ENCODE data around the gene LSG1.

Gene LSG1

GRCh38 chr3:194671511-194671899, 486 bp downstream of the LSG1 start:
- H3K9me3 ChIP-seq: no peaks in the 10 kb centered on the region
- H3K4me3 ChIP-seq (ENCODE audit: low read depth, low read length): peak overlapping the region; percentile 93
- H3K36me3 ChIP-seq: peaks cover 27% of the 10 kb centered on the region
- peak; percentile 74 for TF ChIP-seq CTCF (IDR thresholded peaks at IDR 0.05; ENCODE audit: low read depth, low read length)
- DNase-seq: peak; percentile 37
- H3K4me1 ChIP-seq: 0 out of 2 replicates have a peak, but pooled peaks cover 4% of the 10 kb centered on the region
- H3K27me3 ChIP-seq: no peaks in the 10 kb centered on the region

GRCh38 chr3:194667363-194667762, 4.6 kb downstream of the LSG1 start:
- 0 out of 2 replicates have a peak, but pooled peaks cover 4% of the 10 kb centered on the region for H3K4me1 ChIP-seq
- no peak overlapping the region for H3K4me3 ChIP-seq (ENCODE audit: low read depth, low read length)
- no peaks in the 10 kb centered on the region for H3K27me3 ChIP-seq
- TF ChIP-seq CTCF (IDR thresholded peaks at IDR 0.05; ENCODE audit: low read depth, low read length): no peak
- no peak for DNase-seq
- H3K36me3 ChIP-seq: peaks cover 55% of the 10 kb centered on the region
- no peaks in the 10 kb centered on the region for H3K9me3 ChIP-seq

GRCh38 chr3:194664857-194665256, 7.1 kb downstream of the LSG1 start:
- H3K9me3 ChIP-seq: no peaks in the 10 kb centered on the region
- no peak overlapping the region for H3K4me3 ChIP-seq (ENCODE audit: low read depth, low read length)
- no peak for TF ChIP-seq CTCF (IDR thresholded peaks at IDR 0.05; ENCODE audit: low read depth, low read length)
- peaks cover 75% of the 10 kb centered on the region for H3K36me3 ChIP-seq
- DNase-seq: no peak
- no peaks in the 10 kb centered on the region for H3K27me3 ChIP-seq
- no peaks in the 10 kb centered on the region; the same call in 1 of the 2 replicates for H3K4me1 ChIP-seq

GRCh38 chr3:194661946-194662345, 10.0 kb downstream of the LSG1 start:
- TF ChIP-seq CTCF (IDR thresholded peaks at IDR 0.05; ENCODE audit: low read depth, low read length): no peak
- Histone ChIP-seq H3K4me1 (no peaks in the 10 kb centered on the region; the same call in 1 of the 2 replicates), H3K4me3 (ENCODE audit: low read depth, low read length) (no peak overlapping the region), H3K36me3 (peaks cover 82% of the 10 kb centered on the region), H3K27me3 (no peaks in the 10 kb centered on the region), H3K9me3 (no peaks in the 10 kb centered on the region)
- no peak for DNase-seq

- Histone ChIP-seq H3K9me3 (no peaks in the 10 kb centered on the region), H3K36me3 (peaks cover 81% of the 10 kb centered on the region), H3K27me3 (no peaks in the 10 kb centered on the region), H3K4me1 (no peaks in the 10 kb centered on the region; the same call in 1 of the 2 replicates), H3K4me3 (ENCODE audit: low read depth, low read length) (no peak overlapping the region)
- no peak for TF ChIP-seq CTCF (IDR thresholded peaks at IDR 0.05; ENCODE audit: low read depth, low read length)
- no peak for DNase-seq
These were observed 10.6 kb downstream of the LSG1 start for GRCh38 chr3:194661374-194661773.

GRCh38 chr3:194659778-194660177, 12.2 kb downstream of the LSG1 start:
- DNase-seq: no peak
- no peak for TF ChIP-seq CTCF (IDR thresholded peaks at IDR 0.05; ENCODE audit: low read depth, low read length)
- Histone ChIP-seq H3K4me3 (ENCODE audit: low read depth, low read length) (no peak overlapping the region), H3K36me3 (peaks cover 73% of the 10 kb centered on the region), H3K9me3 (no peaks in the 10 kb centered on the region), H3K27me3 (no peaks in the 10 kb centered on the region), H3K4me1 (no peaks in the 10 kb centered on the region; the same call in 1 of the 2 replicates)
